Measurements from ENCODE around the gene OR7A10.

OR7A10 gene

GRCh38 chr19:14821937-14822336 is 26.8 kb downstream of the OR7A10 start:
- no peak overlapping the region for H3K4me3 ChIP-seq (ENCODE audit: low read length)
- no peaks in the 10 kb centered on the region for H3F3A ChIP-seq (ENCODE audit: control insufficient read depth, insufficient read depth)
- no peak overlapping the region for H3K27ac ChIP-seq (ENCODE audit: low read depth, low read length)
- no peak for TF ChIP-seq EZH2phosphoT487 (IDR thresholded peaks at IDR 0.05; ENCODE audit: borderline replicate concordance, low read length)
- TF ChIP-seq CTCF (IDR thresholded peaks at IDR 0.05; ENCODE audit: low read depth, low read length, poor library complexity, severe bottlenecking) = no peak
- no peaks in the 10 kb centered on the region for H3K9me3 ChIP-seq (ENCODE audit: control insufficient read depth, insufficient read depth, low read length)
- no peaks in the 10 kb centered on the region for H3K79me2 ChIP-seq (ENCODE audit: control insufficient read depth, low read length)
- no peaks in the 10 kb centered on the region for H3K9me2 ChIP-seq (replicated peaks; ENCODE audit: control insufficient read depth, low read length)
- 0 out of 2 replicates have a peak, but pooled peaks cover 4% of the 10 kb centered on the region for H3K27me3 ChIP-seq (ENCODE audit: control insufficient read depth, low read length)
- no peaks in the 10 kb centered on the region for H4K20me1 ChIP-seq (ENCODE audit: control insufficient read depth, insufficient read depth, low read depth, low read length)
- no peaks in the 10 kb centered on the region for H3K4me1 ChIP-seq (ENCODE audit: control insufficient read depth, low read length)
- H3K36me3 ChIP-seq (ENCODE audit: control insufficient read depth, low read length) = no peaks in the 10 kb centered on the region
- no peak overlapping the region for H3K4me2 ChIP-seq (ENCODE audit: low read length)

- no peaks in the 10 kb centered on the region for H3K9me2 ChIP-seq (replicated peaks; ENCODE audit: control insufficient read depth, low read length)
- TF ChIP-seq EZH2phosphoT487 (IDR thresholded peaks at IDR 0.05; ENCODE audit: borderline replicate concordance, low read length) (no peak), CTCF (IDR thresholded peaks at IDR 0.05; ENCODE audit: low read depth, low read length, poor library complexity, severe bottlenecking) (no peak)
Observed at GRCh38 chr19:14818588-14818987, 30.1 kb downstream of the OR7A10 start.

GRCh38 chr19:14817052-14817451 is 31.7 kb downstream of the OR7A10 start:
- H3K27ac ChIP-seq (ENCODE audit: low read depth, low read length) = no peak overlapping the region
- H3K4me2 ChIP-seq (ENCODE audit: low read length) = no peak overlapping the region
- H3K9me3 ChIP-seq (ENCODE audit: control insufficient read depth, insufficient read depth, low read length) = no peaks in the 10 kb centered on the region
- TF ChIP-seq EZH2phosphoT487 (IDR thresholded peaks at IDR 0.05; ENCODE audit: borderline replicate concordance, low read length) (no peak), CTCF (IDR thresholded peaks at IDR 0.05; ENCODE audit: low read depth, low read length, poor library complexity, severe bottlenecking) (no peak)
- no peaks in the 10 kb centered on the region for H3K4me1 ChIP-seq (ENCODE audit: control insufficient read depth, low read length)
- H3K4me3 ChIP-seq (ENCODE audit: low read length) = no peak overlapping the region
- no peaks in the 10 kb centered on the region for H4K20me1 ChIP-seq (ENCODE audit: control insufficient read depth, insufficient read depth, low read depth, low read length)
- H3K27me3 ChIP-seq (ENCODE audit: control insufficient read depth, low read length) = no peaks in the 10 kb centered on the region
- no peaks in the 10 kb centered on the region for H3K79me2 ChIP-seq (ENCODE audit: control insufficient read depth, low read length)
- no peaks in the 10 kb centered on the region for H3K9me2 ChIP-seq (replicated peaks; ENCODE audit: control insufficient read depth, low read length)
- no peaks in the 10 kb centered on the region for H3K36me3 ChIP-seq (ENCODE audit: control insufficient read depth, low read length)
- H3F3A ChIP-seq (ENCODE audit: control insufficient read depth, insufficient read depth) = no peaks in the 10 kb centered on the region

More at GRCh38 chr19:14818588-14818987, 30.1 kb downstream of the OR7A10 start:
- Histone ChIP-seq H3K9me3 (ENCODE audit: control insufficient read depth, insufficient read depth, low read length) (no peaks in the 10 kb centered on the region), H3K27ac (ENCODE audit: low read depth, low read length) (no peak overlapping the region), H3K36me3 (ENCODE audit: control insufficient read depth, low read length) (no peaks in the 10 kb centered on the region), H3K4me1 (ENCODE audit: control insufficient read depth, low read length) (no peaks in the 10 kb centered on the region), H3K4me3 (ENCODE audit: low read length) (no peak overlapping the region), H3K27me3 (ENCODE audit: control insufficient read depth, low read length) (no peaks in the 10 kb centered on the region), H4K20me1 (ENCODE audit: control insufficient read depth, insufficient read depth, low read depth, low read length) (no peaks in the 10 kb centered on the region), H3K4me2 (ENCODE audit: low read length) (no peak overlapping the region), H3K79me2 (ENCODE audit: control insufficient read depth, low read length) (no peaks in the 10 kb centered on the region), H3F3A (ENCODE audit: control insufficient read depth, insufficient read depth) (no peaks in the 10 kb centered on the region)
